Stimulated activated CD4-positive, alpha-beta T cell treated with anti-CD3 and anti-CD28 coated beads, Interleukin-4, amount 100 ng/mL, for 1 hour (primary cell): ENCODE results near the gene CCDC34.

Experiments used
- DNase-seq: peaks from one replicate; pipeline ENCODE4 v3.0.0-alpha.2; 2020

The CCDC34 gene

GRCh38 chr11:27392278-27393114 is 29.5 kb upstream of the CCDC34 start:
- DNase-seq = no peak

- DNase-seq = no peak
These were observed 28.5 kb upstream of the CCDC34 start for GRCh38 chr11:27391331-27392015.

DNA sequence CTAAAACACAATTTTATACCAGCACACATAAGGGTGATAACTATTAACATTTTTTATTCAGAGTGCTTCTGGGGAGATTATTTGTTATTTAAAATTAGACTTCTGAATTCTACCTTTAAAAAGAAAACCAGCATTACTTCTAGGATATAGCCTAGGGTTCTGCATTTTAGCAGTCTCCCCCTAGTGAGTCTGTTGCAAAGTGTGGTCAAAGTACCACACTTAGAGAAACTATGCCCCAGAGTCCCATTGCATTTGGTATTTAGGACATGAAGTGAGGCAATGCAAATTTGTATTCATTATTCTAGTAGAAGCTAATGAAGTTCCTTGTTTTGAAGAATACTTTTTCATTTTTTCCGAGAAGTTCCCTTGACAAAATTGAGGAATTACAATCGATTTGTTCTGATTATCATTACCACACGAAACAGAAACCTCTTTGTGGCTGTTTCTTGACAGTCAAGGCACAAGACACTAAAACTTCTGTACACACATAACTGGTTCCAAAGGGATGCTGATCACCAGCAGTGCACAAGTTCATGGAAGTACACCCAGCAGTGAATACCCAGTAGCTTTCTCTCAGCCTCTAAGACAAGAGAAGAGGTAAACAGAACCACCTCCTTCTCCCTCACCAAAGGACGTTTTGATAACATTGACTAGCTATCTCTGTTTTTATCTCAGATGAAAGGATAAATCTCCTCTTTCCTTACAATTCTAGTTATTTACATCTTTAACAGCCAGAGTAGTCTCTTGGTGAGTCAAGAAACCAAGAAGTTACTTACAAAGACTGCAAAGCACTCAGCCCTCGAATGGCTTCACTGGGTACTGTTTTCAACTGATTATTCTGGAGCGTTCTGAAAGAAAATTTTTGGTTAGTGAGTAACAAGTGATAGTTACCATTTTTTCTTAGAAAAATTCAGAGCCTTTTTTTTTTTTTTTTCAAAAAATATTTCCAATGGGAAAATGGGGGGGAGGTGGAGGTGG is 27.6 kb upstream of the CCDC34 start:
- no peak for DNase-seq

- no peak for DNase-seq
These were observed 25.9 kb upstream of the CCDC34 start for GRCh38 chr11:27388869-27389268.

DNA sequence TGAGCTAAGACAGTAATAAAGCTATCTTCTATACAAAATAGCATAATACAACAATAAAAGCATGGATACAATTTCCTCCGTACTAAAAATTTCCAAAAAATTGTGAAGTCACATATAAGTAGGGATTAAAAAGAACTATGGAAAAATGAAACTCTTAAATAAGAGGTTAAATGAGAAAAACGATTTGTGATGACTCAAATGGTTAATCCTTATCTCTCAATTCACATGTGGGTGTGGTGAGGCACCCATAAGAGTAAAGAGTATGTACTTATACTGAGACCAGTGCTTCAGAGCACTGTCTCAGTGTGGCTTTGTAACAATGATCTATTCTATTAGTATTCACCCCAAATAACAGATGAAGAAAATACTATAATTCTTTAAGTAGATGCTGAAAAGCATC is 25.0 kb upstream of the CCDC34 start:
- no peak for DNase-seq

DNA sequence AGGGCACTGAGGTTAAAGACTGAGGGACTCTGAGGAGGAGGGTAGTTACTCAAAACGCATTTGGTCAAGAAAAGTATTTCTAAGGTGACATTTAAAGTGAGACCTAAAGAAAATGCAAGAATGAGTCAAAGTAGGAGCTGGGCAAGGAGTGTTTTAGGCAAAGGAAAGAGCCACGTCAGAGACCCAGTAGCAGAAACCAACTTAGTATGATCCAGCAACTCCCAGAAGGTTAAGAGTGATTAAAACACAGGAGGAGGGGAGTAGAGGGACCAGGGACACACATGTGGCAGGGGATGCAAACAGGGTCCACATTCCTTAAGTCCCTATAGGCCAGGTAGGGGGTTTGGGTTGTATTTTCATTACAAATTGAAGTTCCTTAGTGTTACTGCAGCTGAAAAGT is 24.3 kb upstream of the CCDC34 start:
- DNase-seq = no peak

DNA sequence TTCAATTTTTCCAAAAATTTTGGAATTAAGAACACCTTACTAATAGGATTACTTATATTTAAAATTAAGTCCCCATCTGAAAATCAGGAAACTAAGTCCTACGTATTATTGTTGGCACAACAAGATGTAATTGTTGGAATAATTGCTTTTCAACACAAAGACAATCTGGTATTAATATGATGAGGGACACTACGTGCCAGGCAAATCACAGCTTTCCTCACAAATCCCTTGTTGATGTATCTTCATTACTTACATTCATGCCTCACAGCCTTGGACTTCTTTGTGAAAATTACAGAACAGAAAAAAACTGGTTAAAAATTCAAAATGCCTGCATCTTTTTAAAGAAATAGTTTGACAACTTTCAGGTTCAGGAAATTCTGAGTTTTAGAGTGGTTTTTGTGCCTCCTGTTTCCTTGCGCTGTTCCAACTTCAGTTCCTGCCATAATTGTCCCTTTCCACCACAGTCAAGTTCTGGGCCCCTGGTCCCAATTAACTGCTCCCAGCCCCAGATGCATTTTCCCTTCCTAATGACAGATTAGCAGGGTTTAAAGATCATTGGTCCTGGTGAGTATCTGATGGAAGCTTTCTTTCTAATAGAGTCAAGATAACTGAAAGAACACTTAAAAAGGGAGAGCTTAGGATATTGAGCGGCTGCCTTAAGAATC is 23.3 kb upstream of the CCDC34 start:
- no peak for DNase-seq

DNA sequence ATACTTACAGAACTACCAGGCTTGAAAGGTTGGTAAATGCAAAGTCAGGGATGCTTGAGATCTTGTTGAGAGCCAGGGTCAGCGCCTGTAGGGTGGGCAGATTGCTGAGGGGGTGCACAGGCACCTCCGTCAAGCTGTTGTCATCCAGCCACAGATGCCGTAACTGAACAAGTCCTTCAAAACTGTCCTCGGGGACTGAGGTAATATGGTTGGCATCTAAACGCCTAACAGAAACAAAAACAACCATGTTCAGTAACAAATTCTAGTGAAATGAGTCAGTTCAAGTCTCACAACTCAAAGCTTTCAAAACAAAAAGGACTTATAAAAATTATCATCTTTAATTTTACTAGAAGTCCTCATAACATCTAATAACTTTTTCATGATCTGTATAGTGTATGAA is 22.2 kb upstream of the CCDC34 start:
- DNase-seq = no peak

DNA sequence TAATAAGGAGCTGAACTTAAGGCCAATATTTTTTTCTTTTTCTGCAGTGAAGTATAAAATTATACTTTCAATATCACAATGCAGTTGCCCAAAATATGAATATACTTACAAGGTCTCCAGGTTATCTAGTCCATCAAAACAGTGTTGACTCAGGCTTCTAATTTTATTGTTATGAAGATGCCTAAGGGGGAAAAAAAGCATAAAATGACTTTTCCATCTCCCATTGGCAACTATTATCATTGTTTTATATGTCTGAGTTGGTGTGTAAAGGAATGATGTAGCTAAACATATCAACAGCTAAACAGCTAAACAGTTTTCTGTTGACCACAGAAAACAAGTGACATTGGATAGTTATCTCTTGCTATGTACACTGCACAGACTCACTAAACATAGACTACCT is 21.2 kb upstream of the CCDC34 start:
- DNase-seq = no peak

- no peak for DNase-seq
These were observed 20.6 kb upstream of the CCDC34 start for GRCh38 chr11:27383645-27384044.

DNA sequence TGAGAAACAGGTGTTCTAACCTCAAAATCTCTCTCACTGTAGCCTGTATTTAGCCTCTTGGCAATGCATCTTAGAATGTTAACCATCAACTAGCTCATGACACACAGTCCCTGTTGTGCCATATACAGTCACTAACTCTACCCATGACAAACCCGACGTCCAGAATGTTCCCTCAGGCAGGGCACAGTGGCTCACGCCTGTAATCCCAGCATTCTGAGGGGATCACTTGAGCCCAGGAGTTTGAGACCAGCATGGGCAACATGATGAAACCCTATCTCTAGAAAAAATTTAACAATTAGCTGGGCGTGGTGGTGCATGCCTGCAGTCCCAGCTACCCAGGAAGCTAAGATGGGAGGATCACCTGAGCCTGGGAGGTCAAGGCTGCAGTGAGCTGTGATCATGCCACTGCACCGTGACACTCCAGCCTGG is 18.2 kb upstream of the CCDC34 start:
- DNase-seq = no peak

- DNase-seq = no peak
These were observed 17.8 kb upstream of the CCDC34 start for GRCh38 chr11:27380771-27381170.

- DNase-seq = no peak
These were observed 16.4 kb upstream of the CCDC34 start for GRCh38 chr11:27379449-27379848.

DNA sequence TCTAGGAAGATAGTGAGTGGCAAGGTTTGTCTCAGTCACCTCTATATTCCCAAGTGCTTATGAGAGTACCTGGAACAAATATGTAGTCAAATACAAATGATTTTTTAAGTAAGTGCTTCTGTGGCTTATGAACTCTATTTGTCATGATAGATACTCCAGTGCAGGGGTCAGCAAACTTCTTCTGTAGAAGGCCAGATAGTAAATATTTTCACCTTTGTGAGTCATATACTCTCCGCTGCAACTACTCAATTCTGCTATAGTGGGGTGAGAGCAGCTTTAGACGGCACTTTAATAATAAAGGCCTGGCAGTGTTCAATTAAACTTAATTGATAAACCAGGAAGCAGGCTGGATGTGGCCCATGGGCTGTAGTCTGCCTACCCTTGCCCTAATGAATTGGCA is 12.4 kb upstream of the CCDC34 start:
- no peak for DNase-seq

- no peak for DNase-seq
These were observed 11.0 kb upstream of the CCDC34 start for GRCh38 chr11:27373856-27374602.

DNA sequence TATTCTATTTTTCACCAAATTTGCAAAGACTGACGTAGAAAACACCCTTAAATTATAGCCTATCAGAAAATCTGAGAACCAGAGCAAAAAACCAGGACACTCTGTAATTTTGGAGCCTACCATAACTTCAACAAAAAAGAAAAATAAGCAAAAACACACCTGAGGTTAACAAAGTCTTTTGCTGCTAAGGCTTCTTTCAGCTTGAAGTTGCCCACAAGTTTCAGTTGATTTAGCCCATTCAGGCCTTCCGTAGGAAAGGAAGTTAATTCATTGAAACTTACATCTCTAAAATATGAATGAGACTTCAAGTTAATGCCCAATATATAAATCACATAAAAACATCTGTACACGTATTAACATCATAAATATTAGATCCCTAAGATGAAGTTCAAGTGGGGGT is 10.4 kb upstream of the CCDC34 start:
- no peak for DNase-seq

DNA sequence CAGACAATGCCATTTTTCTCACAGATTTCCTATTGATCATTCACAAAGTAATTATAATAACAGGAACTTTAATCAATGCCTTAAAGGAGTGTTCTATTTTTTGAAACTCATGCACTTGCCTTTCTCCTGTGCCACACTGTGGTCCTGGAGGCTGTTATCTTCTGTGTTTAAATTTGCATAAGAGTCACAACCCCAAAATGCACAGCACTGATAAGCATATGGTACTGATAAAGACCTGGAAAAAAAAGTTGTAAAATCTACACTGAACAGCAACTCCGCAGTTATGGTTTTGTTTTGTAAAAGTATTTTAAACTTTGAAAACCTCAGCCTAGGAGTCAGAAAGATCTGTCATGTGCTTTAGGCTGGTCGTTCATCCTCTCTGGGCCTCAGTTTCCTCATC is 9.1 kb upstream of the CCDC34 start:
- no peak for DNase-seq

- DNase-seq = no peak
These were observed 8.5 kb upstream of the CCDC34 start for GRCh38 chr11:27371489-27371888.

DNA sequence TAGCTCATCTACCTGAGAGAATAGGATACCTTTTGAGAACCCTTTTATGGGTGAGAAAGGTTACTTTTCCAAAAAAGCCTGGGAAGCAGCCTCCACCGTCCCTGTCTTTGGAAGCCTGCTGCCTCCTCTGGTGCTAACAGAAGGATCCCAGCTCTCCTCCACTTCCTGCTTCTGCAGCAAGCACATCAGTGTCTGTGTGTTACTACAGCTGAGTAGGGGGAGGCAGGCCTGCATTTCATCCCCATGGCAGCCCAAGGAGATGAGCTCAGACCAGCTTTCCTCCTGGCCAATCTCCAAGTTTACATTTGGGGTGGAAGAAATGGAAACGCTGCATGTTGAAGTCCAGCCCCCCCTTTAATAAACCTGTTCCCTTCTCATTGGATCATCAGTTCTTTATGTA is 7.4 kb upstream of the CCDC34 start:
- DNase-seq = no peak

- DNase-seq = no peak
These were observed 4.9 kb upstream of the CCDC34 start for GRCh38 chr11:27367881-27368280.

DNA sequence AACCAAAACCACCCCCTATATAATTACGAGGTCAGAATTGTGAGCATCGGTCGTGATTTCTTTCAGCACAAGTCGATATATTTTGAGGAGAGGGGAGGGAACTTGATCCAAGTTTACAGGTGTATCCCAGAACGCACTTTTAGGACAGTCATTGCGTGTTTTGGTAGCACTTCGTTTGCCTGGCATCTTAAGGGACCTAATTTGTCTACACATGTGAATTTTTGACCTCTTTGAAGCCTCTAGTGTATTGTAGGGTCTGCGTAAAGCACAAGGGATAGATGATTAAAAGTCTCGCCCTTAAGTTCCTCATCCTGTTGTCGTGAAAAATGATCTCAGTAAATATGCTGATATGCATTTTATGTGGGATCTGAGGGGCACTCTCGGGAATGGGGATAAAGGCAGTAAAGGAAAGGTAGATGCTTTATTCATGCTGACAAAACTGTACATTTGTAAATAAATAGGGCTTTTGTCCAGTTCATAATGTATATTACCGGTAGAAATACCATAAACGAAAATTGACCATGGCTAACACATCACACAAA is 632 bp upstream of the CCDC34 start:
- no peak for DNase-seq
